Measurements from ENCODE around the gene PPP2R5C.

The PPP2R5C gene

GRCh38 chr14:101873991-101874390 is 112.5 kb downstream of the PPP2R5C start:
- DNase-seq = no peak

GRCh38 chr14:101875041-101875726 is 113.7 kb downstream of the PPP2R5C start:
- DNase-seq = no peak

GRCh38 chr14:101875727-101876554 is 114.4 kb downstream of the PPP2R5C start:
- no peak for DNase-seq

GRCh38 chr14:101876555-101876938 is 115.0 kb downstream of the PPP2R5C start:
- DNase-seq = peak; percentile 70

- DNase-seq = no peak
These were observed 116.3 kb downstream of the PPP2R5C start for GRCh38 chr14:101877766-101878165.

- no peak for DNase-seq
These were observed 116.8 kb downstream of the PPP2R5C start for GRCh38 chr14:101878211-101878821.

- no peak for DNase-seq
These were observed 117.5 kb downstream of the PPP2R5C start for GRCh38 chr14:101878822-101879528.

- DNase-seq = no peak
These were observed 118.2 kb downstream of the PPP2R5C start for GRCh38 chr14:101879529-101880336.

- no peak for DNase-seq
These were observed 119.9 kb downstream of the PPP2R5C start for GRCh38 chr14:101881426-101881825.

GRCh38 chr14:101882141-101882935 is 120.8 kb downstream of the PPP2R5C start:
- no peak for DNase-seq

- DNase-seq = no peak
These were observed 122.8 kb downstream of the PPP2R5C start for GRCh38 chr14:101884089-101884933.

GRCh38 chr14:101884934-101885576 is 123.5 kb downstream of the PPP2R5C start:
- DNase-seq = no peak

- DNase-seq = no peak
These were observed 125.7 kb downstream of the PPP2R5C start for GRCh38 chr14:101887219-101887618.

GRCh38 chr14:101888182-101888581 is 126.7 kb downstream of the PPP2R5C start:
- no peak for DNase-seq

GRCh38 chr14:101889366-101889765 is 127.9 kb downstream of the PPP2R5C start:
- no peak for DNase-seq

GRCh38 chr14:101889898-101890297 is 128.4 kb downstream of the PPP2R5C start:
- no peak for DNase-seq

GRCh38 chr14:101891471-101891870 is 130.0 kb downstream of the PPP2R5C start:
- no peak for DNase-seq

GRCh38 chr14:101893759-101894158 is 132.2 kb downstream of the PPP2R5C start:
- DNase-seq = no peak

- DNase-seq = no peak
These were observed 133.0 kb downstream of the PPP2R5C start for GRCh38 chr14:101894365-101895081.
